Right atrium auricular region (tissue), 2 donors: Measurements from ENCODE around the gene ERBIN. TPM values are rescaled to one million over a fixed set of nuclear protein-coding genes. Genes with fewer than 3 reads are reported as not detected.
"Not testable (repeated sequence)": the region's sequence is repeated elsewhere in the genome, so short reads cannot be mapped to it uniquely, and the experiment has no call there.

Source experiments
- DNase-seq: peaks from one replicate; pipeline ENCODE4 v3.0.0-alpha.2; 2019; ENCODE audit warnings: low spot score
- H3K27ac ChIP-seq, 2 donors: fragments of 200-600 bp; sonication (generic); 1 replicate in 1 of 2; 2 replicates in 1 of 2; pipeline ENCODE4 v1.5.1; 2016 to 2019
- H3K27me3 ChIP-seq, 2 donors: fragments of 200-600 bp; sonication (generic); one replicate each; pipeline versions ENCODE4 v1.5.1 to v1.6.0; 2017 to 2019
- H3K36me3 ChIP-seq: fragments of 200-600 bp; sonication (generic); one replicate; pipeline ENCODE4 v1.5.1; 2016
- H3K4me1 ChIP-seq, 2 donors: fragments of 200-600 bp; sonication (generic); one replicate each; pipeline versions ENCODE4 v1.5.1 to v1.6.0; 2017 to 2019
- H3K4me3 ChIP-seq, 2 donors: fragments of 200-600 bp; sonication (generic); 1 replicate in 1 of 2; 2 replicates in 1 of 2; pipeline ENCODE4 v1.5.1; 2017 to 2019; ENCODE audit warnings: mild to moderate bottlenecking in 1 of 2, moderate library complexity in 1 of 2
- H3K9me3 ChIP-seq, 2 donors: fragments of 200-600 bp; sonication (generic); one replicate each; pipeline ENCODE4 v1.5.1; 2019
- CTCF ChIP-seq, 2 donors: fragments of 200-600 bp; sonication (generic); IDR thresholded peaks; one replicate each; pipeline ENCODE4 v1.5.1; 2019; ENCODE audit warnings: antibody characterized with exemption in 2 of 2
- total RNA-seq, 2 donors: library from RNA; depleted of rRNA; stranded (reverse); fragments of >200 nt; gene quantifications; one replicate each; pipeline ENCODE4 v1.1.0, GENCODE V29; 2016

Gene ERBIN
- total RNA-seq, 2 donors from 2014 or later = 33.0 to 38.2 TPM

GRCh38 chr5:65912311-65912710, 14.1 kb upstream of the ERBIN start:
- no peaks in the 10 kb centered on the region for H3K4me1 ChIP-seq
- H3K27ac ChIP-seq = no peak overlapping the region
- no peaks in the 10 kb centered on the region for H3K27me3 ChIP-seq
- TF ChIP-seq CTCF (IDR thresholded peaks at IDR 0.05) = no peak
- H3K36me3 ChIP-seq = no peaks in the 10 kb centered on the region
- no peak overlapping the region for H3K4me3 ChIP-seq
- H3K9me3 ChIP-seq = no peaks in the 10 kb centered on the region
- DNase-seq = no peak

GRCh38 chr5:65913519-65913918, 12.9 kb upstream of the ERBIN start:
- Histone ChIP-seq H3K27ac (no peak overlapping the region), H3K27me3 (no peaks in the 10 kb centered on the region), H3K4me3 (no peak overlapping the region), H3K4me1 (no peaks in the 10 kb centered on the region), H3K36me3 (no peaks in the 10 kb centered on the region), H3K9me3 (no peaks in the 10 kb centered on the region)
- TF ChIP-seq CTCF (IDR thresholded peaks at IDR 0.05) = no peak
- no peak for DNase-seq

- Histone ChIP-seq H3K9me3 (no peaks in the 10 kb centered on the region), H3K36me3 (no peaks in the 10 kb centered on the region), H3K4me3 (no peak overlapping the region), H3K4me1 (no peaks in the 10 kb centered on the region), H3K27me3 (no peaks in the 10 kb centered on the region), H3K27ac (no peak overlapping the region)
- TF ChIP-seq CTCF (IDR thresholded peaks at IDR 0.05) = no peak
- DNase-seq = no peak
These were observed 11.7 kb upstream of the ERBIN start for GRCh38 chr5:65914641-65915196.

- not testable (repeated sequence) for H3K27ac ChIP-seq, H3K4me3 ChIP-seq, H3K9me3 ChIP-seq, H3K36me3 ChIP-seq, H3K27me3 ChIP-seq, DNase-seq, H3K4me1 ChIP-seq
These were observed 10.7 kb upstream of the ERBIN start for GRCh38 chr5:65915661-65916060.

GRCh38 chr5:65916066-65916465, 10.3 kb upstream of the ERBIN start:
- no peaks in the 10 kb centered on the region for H3K27me3 ChIP-seq
- no peak for TF ChIP-seq CTCF (IDR thresholded peaks at IDR 0.05)
- no peak for DNase-seq
- no peaks in the 10 kb centered on the region for H3K4me1 ChIP-seq
- no peaks in the 10 kb centered on the region for H3K36me3 ChIP-seq
- H3K9me3 ChIP-seq = no peaks in the 10 kb centered on the region
- no peak overlapping the region for H3K4me3 ChIP-seq
- H3K27ac ChIP-seq = no peak overlapping the region

- no peak for DNase-seq
- Histone ChIP-seq H3K36me3 (no peaks in the 10 kb centered on the region), H3K27me3 (no peaks in the 10 kb centered on the region), H3K4me3 (no peak overlapping the region), H3K9me3 (no peaks in the 10 kb centered on the region), H3K4me1 (no peaks in the 10 kb centered on the region), H3K27ac (no peak overlapping the region)
- TF ChIP-seq CTCF (IDR thresholded peaks at IDR 0.05) = no peak
These were observed 9.7 kb upstream of the ERBIN start for GRCh38 chr5:65916636-65917035.
